GM23248 (cell line): Measurements from ENCODE around the gene TAF4.

ENCODE experiments used
- EZH2 ChIP-seq: fragments of 200-600 bp; sonication (generic); IDR thresholded peaks from 2 replicates; pipeline ENCODE4 v1.6.1; 2018; ENCODE audit warnings: antibody characterized with exemption, mild to moderate bottlenecking; ENCODE audit not compliant: insufficient read depth, poor library complexity, severe bottlenecking
- EZH2phosphoT487 ChIP-seq: fragments of 200-600 bp; sonication (generic); IDR thresholded peaks from 2 replicates; pipeline ENCODE4 v1.6.1; 2018; ENCODE audit warnings: antibody characterized with exemption, moderate library complexity, mild to moderate bottlenecking, low read depth; ENCODE audit not compliant: insufficient read depth

DNA sequence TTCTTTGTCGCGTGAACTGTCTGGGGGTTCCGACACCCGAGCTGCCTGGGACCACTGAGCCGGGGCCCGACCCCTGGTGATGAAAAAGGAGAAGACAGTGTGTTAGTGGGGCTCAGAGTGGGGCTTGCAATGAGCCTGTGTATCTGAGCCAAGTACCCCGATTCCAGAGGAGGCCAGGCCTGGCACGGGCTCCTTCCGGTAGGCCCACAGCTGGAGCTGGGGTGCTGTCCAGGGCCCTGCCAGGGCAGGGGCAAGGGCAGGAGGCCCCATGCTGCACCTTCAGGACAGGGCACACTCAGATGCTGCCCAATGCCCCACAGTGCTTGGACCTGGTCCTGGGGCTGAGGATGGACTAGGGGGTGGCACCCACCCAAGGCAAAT, 89.4 kb downstream of the TAF4 start:
- TF ChIP-seq EZH2, result no peak
- no peak for TF ChIP-seq EZH2phosphoT487
